22Rv1 (cell line): ENCODE measurements around the gene GPRASP2.

Source experiments
- H3K27ac ChIP-seq: fragments of 450-650 bp; 2 replicates; pipeline ENCODE4 v1.5.1; 2017
- CTCF ChIP-seq: fragments of 450-650 bp; IDR thresholded peaks from 2 replicates; pipeline ENCODE4 v1.5.1; 2017; ENCODE audit warnings: mild to moderate bottlenecking
- ZFX ChIP-seq: fragments of 450-650 bp; IDR thresholded peaks from 2 replicates; pipeline ENCODE4 v1.6.1; 2017; ENCODE audit warnings: antibody characterized with exemption, borderline replicate concordance

GPRASP2 gene

GRCh38 chrX:102765217-102765616 is 53.0 kb downstream of the GPRASP2 start:
- TF ChIP-seq ZFX (no peak), CTCF (no peak)
- no peak overlapping the region for H3K27ac ChIP-seq

GRCh38 chrX:102765809-102766208 is 53.6 kb downstream of the GPRASP2 start:
- no peak overlapping the region for H3K27ac ChIP-seq

GRCh38 chrX:102767287-102767686 is 55.0 kb downstream of the GPRASP2 start:
- TF ChIP-seq CTCF = no peak
- no peak overlapping the region for H3K27ac ChIP-seq

More at GRCh38 chrX:102765809-102766208, 53.6 kb downstream of the GPRASP2 start:
- no peak for TF ChIP-seq CTCF
- no peak for TF ChIP-seq ZFX
